GM10266 (cell line): ENCODE measurements around the gene ABCC4.

Experiments
- DNase-seq: peaks from one replicate; pipeline ENCODE4 v3.0.0; 2012; ENCODE audit errors: extremely low spot score
- CTCF ChIP-seq: IDR thresholded peaks from 2 replicates; pipeline ENCODE4 v1.5.1; 2012; ENCODE audit warnings: mild to moderate bottlenecking, low read depth; ENCODE audit not compliant: control insufficient read depth, insufficient read depth; ENCODE audit errors: missing control alignments

The ABCC4 gene

GRCh38 chr13:95155093-95155492 lies 146.2 kb downstream of the ABCC4 start:
- no peak for DNase-seq
- TF ChIP-seq CTCF = no peak

GRCh38 chr13:95154413-95154886 lies 146.8 kb downstream of the ABCC4 start:
- no peak for DNase-seq
- TF ChIP-seq CTCF = no peak

GRCh38 chr13:95153647-95154412 lies 147.4 kb downstream of the ABCC4 start:
- no peak for DNase-seq
- TF ChIP-seq CTCF = no peak

- no peak for TF ChIP-seq CTCF
These were observed 149.2 kb downstream of the ABCC4 start for GRCh38 chr13:95151942-95152587.

GRCh38 chr13:95150555-95150954 lies 150.7 kb downstream of the ABCC4 start:
- TF ChIP-seq CTCF = no peak
- no peak for DNase-seq

More at GRCh38 chr13:95151942-95152587, 149.2 kb downstream of the ABCC4 start:
- no peak for DNase-seq

GRCh38 chr13:95146486-95146885 lies 154.8 kb downstream of the ABCC4 start:
- DNase-seq = no peak

More at GRCh38 chr13:95146486-95146885, 154.8 kb downstream of the ABCC4 start:
- no peak for TF ChIP-seq CTCF
